Measurements from ENCODE around the gene TEKTIP1. TPM values are rescaled to one million over a fixed set of nuclear protein-coding genes. Genes with fewer than 3 reads are reported as not detected.
A peak's percentile ranks its signal among the peaks of the same experiment; 100 is the strongest.

TEKTIP1 gene
- total and polyA plus RNA-seq, 9 of the 15 experiments (the other 6 are each of a cell fraction or from before 2014, with no cell fraction given) = 0.66 TPM; not detected in 8

GRCh38 chr19:3505598-3506383 is 33.2 kb upstream of the TEKTIP1 start, which contains the start of gene FZR1 (continued):
- peak; percentile 60; the same call in 1 of the 2 replicates for TF ChIP-seq ELF4 (CRISPR knock-in tag; IDR thresholded peaks at IDR 0.05)
- TF ChIP-seq SP1 (CRISPR knock-in tag; IDR thresholded peaks at IDR 0.05) = peak; percentile 90
- TF ChIP-seq FOXJ3 (CRISPR knock-in tag; IDR thresholded peaks at IDR 0.05) = no peak
- no peak for TF ChIP-seq ZNF764 (CRISPR knock-in tag; IDR thresholded peaks at IDR 0.05; ENCODE audit: low read depth)
- TF ChIP-seq ZBTB33 (CRISPR knock-in tag; IDR thresholded peaks at IDR 0.05) = 0 out of 2 replicates have a peak, but pooled peaks have one; percentile 39
- TF ChIP-seq CHCHD3 (CRISPR knock-in tag; IDR thresholded peaks at IDR 0.05) = 0 out of 2 replicates have a peak, but pooled peaks have one; percentile 28
- TF ChIP-seq U2AF1 (optimal IDR thresholded peaks at IDR 0.05; ENCODE audit: low read depth, low read length) = no peak
- peak; percentile 67 for TF ChIP-seq ASH1L (IDR thresholded peaks at IDR 0.05; ENCODE audit: borderline replicate concordance, low read depth, partially characterized antibody)
- TF ChIP-seq, protein P1, sequence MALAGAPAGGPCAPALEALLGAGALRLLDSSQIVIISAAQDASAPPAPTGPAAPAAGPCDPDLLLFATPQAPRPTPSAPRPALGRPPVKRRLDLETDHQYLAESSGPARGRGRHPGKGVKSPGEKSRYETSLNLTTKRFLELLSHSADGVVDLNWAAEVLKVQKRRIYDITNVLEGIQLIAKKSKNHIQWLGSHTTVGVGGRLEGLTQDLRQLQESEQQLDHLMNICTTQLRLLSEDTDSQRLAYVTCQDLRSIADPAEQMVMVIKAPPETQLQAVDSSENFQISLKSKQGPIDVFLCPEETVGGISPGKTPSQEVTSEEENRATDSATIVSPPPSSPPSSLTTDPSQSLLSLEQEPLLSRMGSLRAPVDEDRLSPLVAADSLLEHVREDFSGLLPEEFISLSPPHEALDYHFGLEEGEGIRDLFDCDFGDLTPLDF (CRISPR knock-in tag; IDR thresholded peaks at IDR 0.05) = peak; percentile 45; the same call in 1 of the 2 replicates
- peak; percentile 48 for TF ChIP-seq POU5F1 (IDR thresholded peaks at IDR 0.05; ENCODE audit: borderline replicate concordance, low read depth, low read length, partially characterized antibody)
- peak; percentile 69; the same call in 1 of the 2 replicates for TF ChIP-seq FOXJ2 (tag; IDR thresholded peaks at IDR 0.05)
- peak; percentile 94 for TF ChIP-seq ETV5 (CRISPR knock-in tag; IDR thresholded peaks at IDR 0.05; ENCODE audit: low read depth)
- no peak for TF ChIP-seq ZNF3 (CRISPR knock-in tag; IDR thresholded peaks at IDR 0.05)
- no peak for TF ChIP-seq ZNF384 (IDR thresholded peaks at IDR 0.05; ENCODE audit: low read depth, low read length)
- no peak for TF ChIP-seq FOXA1 (IDR thresholded peaks at IDR 0.05; ENCODE audit: borderline replicate concordance)
- peak; percentile 7 for TF ChIP-seq RBBP5 (IDR thresholded peaks at IDR 0.05; ENCODE audit: borderline replicate concordance, insufficient read depth, low read length, poor library complexity, severe bottlenecking)
- TF ChIP-seq TAF1 (IDR thresholded peaks at IDR 0.05; ENCODE audit: control insufficient read depth, extremely low read depth, insufficient read depth, low read length, severe bottlenecking) = peak; percentile 75
- TF ChIP-seq, protein P2, sequence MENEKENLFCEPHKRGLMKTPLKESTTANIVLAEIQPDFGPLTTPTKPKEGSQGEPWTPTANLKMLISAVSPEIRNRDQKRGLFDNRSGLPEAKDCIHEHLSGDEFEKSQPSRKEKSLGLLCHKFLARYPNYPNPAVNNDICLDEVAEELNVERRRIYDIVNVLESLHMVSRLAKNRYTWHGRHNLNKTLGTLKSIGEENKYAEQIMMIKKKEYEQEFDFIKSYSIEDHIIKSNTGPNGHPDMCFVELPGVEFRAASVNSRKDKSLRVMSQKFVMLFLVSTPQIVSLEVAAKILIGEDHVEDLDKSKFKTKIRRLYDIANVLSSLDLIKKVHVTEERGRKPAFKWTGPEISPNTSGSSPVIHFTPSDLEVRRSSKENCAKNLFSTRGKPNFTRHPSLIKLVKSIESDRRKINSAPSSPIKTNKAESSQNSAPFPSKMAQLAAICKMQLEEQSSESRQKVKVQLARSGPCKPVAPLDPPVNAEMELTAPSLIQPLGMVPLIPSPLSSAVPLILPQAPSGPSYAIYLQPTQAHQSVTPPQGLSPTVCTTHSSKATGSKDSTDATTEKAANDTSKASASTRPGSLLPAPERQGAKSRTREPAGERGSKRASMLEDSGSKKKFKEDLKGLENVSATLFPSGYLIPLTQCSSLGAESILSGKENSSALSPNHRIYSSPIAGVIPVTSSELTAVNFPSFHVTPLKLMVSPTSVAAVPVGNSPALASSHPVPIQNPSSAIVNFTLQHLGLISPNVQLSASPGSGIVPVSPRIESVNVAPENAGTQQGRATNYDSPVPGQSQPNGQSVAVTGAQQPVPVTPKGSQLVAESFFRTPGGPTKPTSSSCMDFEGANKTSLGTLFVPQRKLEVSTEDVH (IDR thresholded peaks at IDR 0.05; ENCODE audit: low read depth, partially characterized antibody) = peak; percentile 82
- peak; percentile 81 for TF ChIP-seq CCNT2 (IDR thresholded peaks at IDR 0.05; ENCODE audit: borderline replicate concordance, extremely low read depth, insufficient read length, low read depth, low read length)
- TF ChIP-seq NR2C2 (CRISPR knock-in tag; IDR thresholded peaks at IDR 0.05) = no peak
- peak; percentile 48; the same call in 1 of the 2 replicates for TF ChIP-seq NR2C2 (tag; IDR thresholded peaks at IDR 0.05)

All from K562 (cell line).